Neutrophil (primary cell): ENCODE data around the gene CHST12.
A peak's percentile ranks its signal among the peaks of the same experiment; 100 is the strongest.
"Not testable (repeated sequence)": the region's sequence is repeated elsewhere in the genome, so short reads cannot be mapped to it uniquely, and the experiment has no call there.

Experiments
- H3K27ac ChIP-seq: fragments of 200-600 bp; sonication (generic); 2 replicates; pipeline ENCODE4 v1.5.1; 2016; ENCODE audit warnings: mild to moderate bottlenecking, moderate library complexity
- H3K27me3 ChIP-seq: fragments of 200-600 bp; sonication (generic); 2 replicates; pipeline ENCODE4 v1.6.0; 2016; ENCODE audit warnings: mild to moderate bottlenecking
- H3K36me3 ChIP-seq: fragments of 200-600 bp; sonication (generic); 2 replicates; pipeline ENCODE4 v1.5.1; 2017
- H3K4me1 ChIP-seq, 2 experiments: fragments of 200-600 bp in 1 of 2; sonication (generic) in 1 of 2; 1 replicate in 1 of 2; 2 replicates in 1 of 2; pipeline versions ENCODE4 v1.5.1 to v1.6.1; 2013 to 2016; ENCODE audit warnings: low read depth in 1 of 2, low read length in 1 of 2, mild to moderate bottlenecking in 1 of 2, moderate library complexity in 1 of 2; ENCODE audit not compliant: control insufficient read depth in 1 of 2, insufficient read depth in 1 of 2
- H3K4me3 ChIP-seq, 2 experiments: fragments of 200-600 bp in 1 of 2; sonication (generic) in 1 of 2; 1 replicate in 1 of 2; 2 replicates in 1 of 2; pipeline ENCODE4 v1.5.1; 2013 to 2016; ENCODE audit warnings: low read depth in 1 of 2, low read length in 1 of 2, mild to moderate bottlenecking in 1 of 2, moderate library complexity in 1 of 2
- H3K9me3 ChIP-seq: fragments of 200-600 bp; sonication (generic); 2 replicates; pipeline ENCODE4 v1.5.1; 2016
- TF ChIP-seq, protein P1 (sequence below): fragments of 200-600 bp; sonication (generic); IDR thresholded peaks from 2 replicates; pipeline ENCODE4 v1.5.1; 2016; ENCODE audit warnings: antibody characterized with exemption

Gene CHST12

DNA sequence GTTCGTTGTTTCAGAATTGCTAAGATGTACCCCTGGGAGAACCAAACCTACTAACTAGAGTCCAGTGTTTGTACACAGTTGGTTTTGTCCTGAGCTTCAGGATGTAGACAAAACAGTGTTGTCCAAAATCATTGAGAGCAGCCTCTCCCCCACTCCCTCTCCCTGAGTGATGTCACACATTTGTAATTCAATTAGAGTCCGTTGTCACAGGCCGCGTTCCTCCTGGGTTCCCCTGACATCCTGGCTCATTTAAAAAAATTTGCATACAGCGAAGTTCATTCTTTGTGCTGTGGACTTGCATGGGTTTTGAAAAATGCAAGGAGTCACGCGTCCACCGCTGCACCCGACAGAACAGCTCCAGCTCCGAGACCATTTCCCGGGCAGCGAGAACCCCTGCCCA is 62.5 kb downstream of the CHST12 start:
- H3K36me3 ChIP-seq, result no peaks in the 10 kb centered on the region
- no peaks in the 10 kb centered on the region for H3K9me3 ChIP-seq
- H3K4me3 ChIP-seq, result no peak overlapping the region
- H3K27ac ChIP-seq, result no peak overlapping the region
- H3K27me3 ChIP-seq, result no peaks in the 10 kb centered on the region
- peaks cover 23 to 24% of the 10 kb centered on the region in 2 experiments for H3K4me1 ChIP-seq
- TF ChIP-seq, protein P1, sequence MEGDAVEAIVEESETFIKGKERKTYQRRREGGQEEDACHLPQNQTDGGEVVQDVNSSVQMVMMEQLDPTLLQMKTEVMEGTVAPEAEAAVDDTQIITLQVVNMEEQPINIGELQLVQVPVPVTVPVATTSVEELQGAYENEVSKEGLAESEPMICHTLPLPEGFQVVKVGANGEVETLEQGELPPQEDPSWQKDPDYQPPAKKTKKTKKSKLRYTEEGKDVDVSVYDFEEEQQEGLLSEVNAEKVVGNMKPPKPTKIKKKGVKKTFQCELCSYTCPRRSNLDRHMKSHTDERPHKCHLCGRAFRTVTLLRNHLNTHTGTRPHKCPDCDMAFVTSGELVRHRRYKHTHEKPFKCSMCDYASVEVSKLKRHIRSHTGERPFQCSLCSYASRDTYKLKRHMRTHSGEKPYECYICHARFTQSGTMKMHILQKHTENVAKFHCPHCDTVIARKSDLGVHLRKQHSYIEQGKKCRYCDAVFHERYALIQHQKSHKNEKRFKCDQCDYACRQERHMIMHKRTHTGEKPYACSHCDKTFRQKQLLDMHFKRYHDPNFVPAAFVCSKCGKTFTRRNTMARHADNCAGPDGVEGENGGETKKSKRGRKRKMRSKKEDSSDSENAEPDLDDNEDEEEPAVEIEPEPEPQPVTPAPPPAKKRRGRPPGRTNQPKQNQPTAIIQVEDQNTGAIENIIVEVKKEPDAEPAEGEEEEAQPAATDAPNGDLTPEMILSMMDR, result no peak

DNA sequence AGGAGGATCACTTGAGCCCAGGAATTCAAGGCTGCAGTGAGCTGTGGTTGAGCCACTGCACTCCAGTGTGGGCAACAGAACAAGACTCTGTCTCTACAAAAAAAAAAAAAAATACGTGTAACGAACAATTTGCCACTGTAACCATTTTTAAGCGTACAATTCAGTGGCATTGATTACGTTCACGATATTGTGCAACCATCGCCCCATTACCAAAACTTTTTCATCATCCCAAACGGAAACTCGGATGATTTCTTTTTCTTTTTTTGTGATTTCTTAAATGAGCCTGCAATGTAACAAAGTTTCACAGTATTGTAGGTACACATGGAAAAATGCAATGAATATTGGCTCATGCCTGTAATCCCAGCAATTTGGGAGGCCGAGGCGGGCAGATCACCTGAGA is 63.3 kb downstream of the CHST12 start:
- no peak overlapping the region for H3K4me3 ChIP-seq
- TF ChIP-seq, protein P1, result no peak
- H3K9me3 ChIP-seq, result no peaks in the 10 kb centered on the region
- H3K36me3 ChIP-seq, result no peaks in the 10 kb centered on the region
- H3K4me1 ChIP-seq, result peaks cover 23 to 30% of the 10 kb centered on the region in 2 experiments
- peaks cover 7% of the 10 kb centered on the region for H3K27me3 ChIP-seq
- no peak overlapping the region for H3K27ac ChIP-seq

DNA sequence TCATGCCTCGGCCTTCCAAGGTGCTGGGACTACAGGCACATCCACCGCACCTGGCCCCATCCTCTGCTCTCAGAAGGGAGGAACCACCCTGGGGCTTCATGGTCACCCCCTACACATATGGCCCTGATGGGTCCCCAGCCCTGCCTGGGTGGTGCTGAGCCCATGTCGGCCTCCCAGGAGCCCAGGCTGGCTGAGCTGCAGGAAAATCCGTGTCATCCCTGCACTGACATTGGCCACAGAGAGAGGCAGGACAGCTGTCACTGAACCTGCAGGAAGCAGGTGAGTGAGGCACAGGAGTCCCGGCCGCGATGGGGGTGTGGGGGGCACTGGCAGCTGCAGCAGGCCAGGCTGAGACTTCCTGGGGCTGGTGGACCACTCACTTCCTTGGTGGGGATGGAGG is 64.8 kb downstream of the CHST12 start:
- H3K4me1 ChIP-seq, result peaks cover 23 to 31% of the 10 kb centered on the region in 2 experiments
- H3K27me3 ChIP-seq, result peaks cover 9% of the 10 kb centered on the region
- TF ChIP-seq, protein P1, result no peak
- H3K36me3 ChIP-seq, result no peaks in the 10 kb centered on the region
- no peak overlapping the region for H3K27ac ChIP-seq
- no peaks in the 10 kb centered on the region for H3K9me3 ChIP-seq
- no peak overlapping the region for H3K4me3 ChIP-seq

DNA sequence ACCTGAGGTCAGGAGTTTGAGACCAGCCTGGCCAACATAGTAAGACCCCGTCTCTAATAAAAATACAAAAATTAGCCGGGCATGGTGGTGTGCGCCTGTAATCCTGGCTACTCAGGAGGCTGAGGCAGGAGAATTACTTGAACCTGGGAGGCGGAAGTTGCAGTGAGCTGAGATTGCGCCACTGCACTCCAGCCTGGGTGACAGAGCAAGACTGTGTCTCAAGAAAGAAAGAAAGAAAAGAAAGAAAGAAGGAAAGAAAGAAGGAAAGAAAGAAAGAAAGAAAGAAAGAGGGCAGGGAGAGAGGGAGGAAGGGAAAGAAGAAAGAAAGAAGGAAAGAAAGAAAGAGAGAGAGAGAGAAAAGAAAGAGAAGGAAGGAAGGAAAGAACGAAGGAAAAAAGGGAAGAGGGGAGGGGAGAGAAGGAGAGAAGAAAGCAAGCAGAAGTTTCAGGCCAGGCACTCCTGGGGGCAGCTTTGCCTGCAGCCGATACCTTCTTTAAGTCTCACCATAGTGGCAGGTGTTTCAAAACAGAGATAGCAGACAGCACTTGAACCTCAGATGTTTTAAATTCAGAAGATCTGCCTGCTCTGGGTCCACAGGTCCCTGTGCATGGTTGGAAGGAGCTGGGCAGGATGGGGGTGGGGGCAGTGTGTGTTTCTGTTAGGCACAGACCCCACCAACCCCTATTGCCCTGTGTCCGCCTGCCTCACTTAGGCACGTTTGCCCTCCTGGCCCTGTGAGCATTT is 66.2 kb downstream of the CHST12 start:
- Histone ChIP-seq H3K27ac (peak overlapping the region; percentile 30), H3K4me3 (peak overlapping the region in 1 of 2 experiments; percentile 31), H3K4me1 (peaks cover 23 to 31% of the 10 kb centered on the region in 2 experiments)
- H3K9me3 ChIP-seq, H3K27me3 ChIP-seq, H3K36me3 ChIP-seq: not testable (repeated sequence)

DNA sequence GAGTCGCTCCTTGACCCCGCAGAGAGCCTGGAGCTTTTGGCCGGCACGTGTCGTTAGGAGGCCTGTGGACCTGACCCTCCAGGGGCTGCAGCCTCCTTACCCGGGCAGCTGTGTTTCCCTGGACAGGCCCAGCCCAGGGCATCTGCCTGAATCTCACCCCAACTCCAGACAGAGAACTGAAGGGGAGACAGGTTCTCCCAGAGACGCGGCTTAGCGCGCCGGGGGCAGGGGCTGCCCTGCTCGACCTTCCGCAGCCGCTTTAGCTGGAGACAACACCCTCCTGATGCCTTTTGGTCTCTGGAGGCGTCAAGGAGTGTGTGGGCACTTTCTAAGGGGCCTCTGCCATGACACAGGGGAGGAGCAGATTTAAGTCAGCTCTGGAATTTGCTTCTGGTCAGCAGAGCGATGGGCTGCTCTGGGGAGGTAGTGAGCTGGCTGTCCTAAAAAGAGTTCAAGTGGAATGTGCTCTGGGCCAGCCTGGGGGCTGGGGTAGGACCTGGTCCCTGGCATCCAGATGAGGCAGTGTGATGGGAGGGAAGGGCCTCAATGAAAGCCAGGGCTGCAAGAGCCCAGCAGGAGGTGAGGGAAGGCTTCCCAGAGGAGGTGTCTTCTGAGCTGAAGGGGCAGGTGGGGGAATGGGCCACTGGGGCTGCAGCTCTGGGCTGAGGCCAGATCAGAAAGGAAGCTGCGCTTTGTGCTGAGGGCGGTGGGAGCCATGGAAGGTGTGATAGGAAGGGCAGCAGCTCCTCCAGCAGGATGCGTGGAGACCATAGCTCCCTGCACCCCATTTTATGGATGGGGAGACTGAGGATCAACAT is 67.0 kb downstream of the CHST12 start:
- peak overlapping the region; percentile 30 for H3K27ac ChIP-seq
- peaks cover 9% of the 10 kb centered on the region for H3K27me3 ChIP-seq
- TF ChIP-seq, protein P1, result no peak
- H3K9me3 ChIP-seq, result no peaks in the 10 kb centered on the region
- H3K36me3 ChIP-seq, result no peaks in the 10 kb centered on the region
- no peak overlapping the region for H3K4me3 ChIP-seq
- H3K4me1 ChIP-seq, result peaks cover 23 to 31% of the 10 kb centered on the region in 2 experiments

DNA sequence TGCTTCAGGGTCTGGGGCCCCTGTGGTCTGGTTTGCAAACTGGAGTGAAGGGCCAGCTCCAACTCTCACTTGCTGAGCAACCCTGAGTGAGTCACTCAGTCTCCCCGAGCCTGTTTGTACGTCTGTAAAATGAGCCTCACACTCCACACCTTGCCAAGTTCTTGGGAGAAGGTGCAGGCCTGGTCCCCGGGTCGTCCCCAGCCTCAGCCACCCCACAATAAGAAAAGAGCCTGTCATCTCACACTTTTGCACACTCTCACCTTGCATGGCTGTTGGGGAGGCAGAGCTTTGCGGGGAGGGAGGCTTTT is 67.6 kb downstream of the CHST12 start:
- Histone ChIP-seq H3K9me3 (no peaks in the 10 kb centered on the region), H3K4me3 (no peak overlapping the region), H3K4me1 (peaks cover 23 to 31% of the 10 kb centered on the region in 2 experiments), H3K27ac (no peak overlapping the region), H3K27me3 (peaks cover 9% of the 10 kb centered on the region), H3K36me3 (no peaks in the 10 kb centered on the region)
- TF ChIP-seq, protein P1, result no peak
